ENCODE data around the gene ITGB2.

DNA sequence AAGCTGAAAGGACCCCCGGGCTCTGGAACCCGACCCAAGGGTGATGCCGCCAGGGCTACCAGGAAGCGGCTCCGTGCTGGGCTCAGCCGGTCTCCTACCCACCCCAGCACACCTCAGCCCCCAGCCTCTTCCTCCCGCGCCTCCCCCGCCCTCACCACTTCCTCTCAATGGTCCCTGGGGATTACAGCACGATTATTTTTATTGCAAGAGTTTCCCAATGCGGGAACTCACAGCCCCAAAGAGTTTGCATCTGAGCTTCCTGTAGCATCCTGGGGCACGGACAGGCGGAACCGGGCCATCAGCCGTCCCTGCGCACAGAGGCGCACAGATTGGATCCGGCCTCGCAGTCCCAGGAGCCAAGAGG lies 10.4 kb upstream of the ITGB2 start:
- TF ChIP-seq POLR2A (IDR thresholded peaks at IDR 0.05), result no peak
- TF ChIP-seq, protein P1, sequence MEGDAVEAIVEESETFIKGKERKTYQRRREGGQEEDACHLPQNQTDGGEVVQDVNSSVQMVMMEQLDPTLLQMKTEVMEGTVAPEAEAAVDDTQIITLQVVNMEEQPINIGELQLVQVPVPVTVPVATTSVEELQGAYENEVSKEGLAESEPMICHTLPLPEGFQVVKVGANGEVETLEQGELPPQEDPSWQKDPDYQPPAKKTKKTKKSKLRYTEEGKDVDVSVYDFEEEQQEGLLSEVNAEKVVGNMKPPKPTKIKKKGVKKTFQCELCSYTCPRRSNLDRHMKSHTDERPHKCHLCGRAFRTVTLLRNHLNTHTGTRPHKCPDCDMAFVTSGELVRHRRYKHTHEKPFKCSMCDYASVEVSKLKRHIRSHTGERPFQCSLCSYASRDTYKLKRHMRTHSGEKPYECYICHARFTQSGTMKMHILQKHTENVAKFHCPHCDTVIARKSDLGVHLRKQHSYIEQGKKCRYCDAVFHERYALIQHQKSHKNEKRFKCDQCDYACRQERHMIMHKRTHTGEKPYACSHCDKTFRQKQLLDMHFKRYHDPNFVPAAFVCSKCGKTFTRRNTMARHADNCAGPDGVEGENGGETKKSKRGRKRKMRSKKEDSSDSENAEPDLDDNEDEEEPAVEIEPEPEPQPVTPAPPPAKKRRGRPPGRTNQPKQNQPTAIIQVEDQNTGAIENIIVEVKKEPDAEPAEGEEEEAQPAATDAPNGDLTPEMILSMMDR (IDR thresholded peaks at IDR 0.05), result no peak

All from lower leg skin (tissue), 3 donors.